Measurements from ENCODE around the gene VWA5B1.

DNA sequence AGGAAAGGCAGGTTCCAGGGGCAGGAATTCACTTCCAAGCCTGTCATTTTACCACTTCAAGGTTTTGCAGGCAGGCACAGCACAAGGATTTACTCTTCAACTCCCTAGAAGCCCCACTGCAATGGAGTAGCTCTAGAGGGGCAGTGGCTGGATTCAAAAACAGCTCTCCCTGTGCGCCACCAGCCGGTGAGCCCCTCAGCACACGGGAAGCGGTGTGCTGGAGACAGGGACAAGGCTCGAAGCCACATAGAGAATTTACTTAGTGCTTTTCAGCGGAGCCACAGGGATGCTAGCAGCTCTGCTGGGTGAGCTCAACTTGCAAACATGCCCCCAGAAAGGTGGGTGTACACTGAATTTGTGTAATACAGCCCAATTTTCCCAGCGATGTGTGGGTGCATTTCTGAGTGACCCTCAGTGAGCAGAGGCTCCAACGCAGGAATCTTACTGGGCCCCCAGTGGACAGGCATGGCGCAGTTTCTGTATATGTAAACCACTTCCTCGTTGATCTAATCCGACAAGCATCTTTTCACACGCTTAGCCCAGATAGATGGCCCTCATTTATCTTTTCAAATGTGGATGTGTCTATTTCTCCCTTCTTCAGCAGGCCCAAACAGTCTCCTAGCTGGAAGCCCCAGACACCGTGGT lies 10.9 kb downstream of the VWA5B1 start:
- TF ChIP-seq GATA2 (IDR thresholded peaks at IDR 0.05; ENCODE audit: low read depth, low read length) (no peak), GATA3 (IDR thresholded peaks at IDR 0.05; ENCODE audit: low read depth, low read length) (no peak)

Measured in SH-SY5Y (cell line).